COLO829 (cell line): Measurements from ENCODE around the gene TBL1XR1.
"Not testable (repeated sequence)": the region's sequence is repeated elsewhere in the genome, so short reads cannot be mapped to it uniquely, and the experiment has no call there.

Source experiments
- DNase-seq: peaks from one replicate; pipeline ENCODE4 v3.0.0; 2012; ENCODE audit warnings: low spot score

The TBL1XR1 gene

GRCh38 chr3:177141471-177141870 is 55.8 kb downstream of the TBL1XR1 start:
- DNase-seq, result no peak

DNA sequence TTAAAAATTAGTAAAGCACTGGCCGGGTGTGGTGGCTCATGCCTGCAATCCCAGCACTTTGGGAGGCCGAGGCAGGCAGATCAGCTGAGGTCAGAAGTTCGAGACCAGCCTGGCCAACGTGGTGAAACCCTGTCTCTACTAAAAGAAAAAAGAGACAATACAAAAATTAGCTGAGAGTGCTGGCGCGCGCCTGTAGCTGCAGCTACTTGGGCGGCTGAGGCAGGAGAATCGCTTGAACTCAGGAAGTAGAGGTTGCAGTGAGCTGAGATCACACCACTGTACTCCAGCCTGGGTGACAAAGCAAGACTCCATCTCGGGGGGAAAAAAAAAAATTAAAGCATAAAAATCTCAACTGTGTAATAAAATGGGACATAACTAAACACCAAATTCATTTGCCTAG is 58.1 kb downstream of the TBL1XR1 start:
- not testable (repeated sequence) for DNase-seq

- DNase-seq, result no peak
Measured at GRCh38 chr3:177137774-177138705, 59.2 kb downstream of the TBL1XR1 start.

DNA sequence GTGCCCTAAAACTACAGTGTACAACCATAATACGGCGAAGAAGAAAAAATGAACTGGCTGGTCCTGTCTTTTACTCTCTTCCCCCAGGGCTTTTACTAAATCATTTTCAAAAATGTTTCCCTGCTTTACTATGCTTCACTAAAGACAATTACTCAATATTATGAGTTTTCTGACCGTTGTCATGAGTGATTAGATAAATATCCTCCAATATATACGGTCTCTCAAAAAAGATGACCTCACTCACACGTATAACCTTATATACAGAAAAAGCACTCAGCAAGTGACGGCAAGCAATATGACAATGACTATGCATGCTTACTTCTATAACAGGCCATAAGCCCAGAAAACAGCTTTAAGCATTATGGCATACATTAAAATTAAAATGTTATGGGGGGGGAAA is 60.5 kb downstream of the TBL1XR1 start:
- DNase-seq, result no peak

DNA sequence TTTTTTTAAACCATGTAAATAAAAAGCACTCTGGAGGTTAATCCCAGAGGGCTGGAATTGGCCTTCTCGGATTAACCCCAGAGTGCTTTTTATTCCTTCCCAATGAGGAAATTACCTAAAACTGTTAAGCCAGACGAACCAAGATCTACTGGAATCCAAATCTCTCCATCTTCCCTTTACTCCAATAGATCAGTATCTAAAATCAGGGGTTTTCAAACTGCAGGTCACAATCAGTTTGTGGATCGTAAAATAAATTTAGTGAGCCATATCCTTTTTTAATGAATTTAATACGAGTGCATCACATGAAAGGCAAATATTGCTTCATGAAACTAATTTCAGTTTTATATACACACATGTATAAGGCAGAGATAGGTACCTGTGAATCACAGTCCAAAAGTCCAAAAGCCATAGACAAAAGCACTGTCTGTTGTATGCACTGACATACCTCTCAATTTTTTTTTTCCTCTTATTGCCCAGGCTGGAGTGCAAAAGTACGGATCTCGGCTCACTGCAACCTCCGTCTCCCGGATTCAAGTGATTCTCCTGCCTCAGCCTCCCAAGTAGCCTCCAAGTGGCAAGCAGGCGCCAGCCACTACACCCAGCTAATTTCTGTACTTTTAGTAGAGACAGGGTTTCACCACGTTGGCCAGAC is 61.3 kb downstream of the TBL1XR1 start:
- DNase-seq, result no peak

GRCh38 chr3:177134816-177135210 is 62.5 kb downstream of the TBL1XR1 start:
- DNase-seq, result no peak

- no peak for DNase-seq
Measured at GRCh38 chr3:177133860-177134815, 63.1 kb downstream of the TBL1XR1 start.

DNA sequence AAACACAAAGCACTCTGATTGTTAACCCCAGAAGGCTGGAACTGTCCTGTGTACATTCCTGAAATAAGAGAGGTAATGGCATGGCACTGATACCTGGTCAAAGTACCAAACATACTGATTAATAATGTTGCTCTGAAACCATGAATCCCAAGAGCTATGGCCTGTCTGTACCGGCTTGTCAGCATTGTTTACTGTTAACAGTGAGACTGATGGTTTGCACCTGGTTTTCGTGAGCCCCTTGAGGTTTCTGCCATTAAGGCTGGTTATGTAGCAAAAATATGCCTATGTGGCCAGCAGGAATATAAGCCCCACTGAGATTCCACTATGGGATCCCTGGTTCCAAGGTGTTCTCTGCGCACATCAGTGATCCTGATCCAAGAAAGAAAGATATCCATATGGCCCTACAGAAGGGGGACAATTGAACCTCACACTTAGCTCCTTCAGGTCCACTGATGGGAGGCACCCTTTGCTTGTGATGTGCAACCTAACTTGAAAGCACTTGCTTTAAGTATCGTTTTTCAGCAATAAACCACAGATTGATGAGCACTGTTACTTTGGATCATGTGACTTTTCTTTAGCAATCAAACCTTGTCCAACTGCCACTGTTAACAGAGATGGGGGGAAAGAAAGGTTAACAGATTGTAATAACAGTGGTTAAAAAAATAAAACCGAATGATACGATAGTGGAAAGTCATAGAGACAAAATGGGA is 65.2 kb downstream of the TBL1XR1 start:
- DNase-seq, result no peak

GRCh38 chr3:177127008-177127407 is 70.3 kb downstream of the TBL1XR1 start:
- DNase-seq, result no peak

- DNase-seq, result no peak
Measured at GRCh38 chr3:177126015-177126773, 71.1 kb downstream of the TBL1XR1 start.

DNA sequence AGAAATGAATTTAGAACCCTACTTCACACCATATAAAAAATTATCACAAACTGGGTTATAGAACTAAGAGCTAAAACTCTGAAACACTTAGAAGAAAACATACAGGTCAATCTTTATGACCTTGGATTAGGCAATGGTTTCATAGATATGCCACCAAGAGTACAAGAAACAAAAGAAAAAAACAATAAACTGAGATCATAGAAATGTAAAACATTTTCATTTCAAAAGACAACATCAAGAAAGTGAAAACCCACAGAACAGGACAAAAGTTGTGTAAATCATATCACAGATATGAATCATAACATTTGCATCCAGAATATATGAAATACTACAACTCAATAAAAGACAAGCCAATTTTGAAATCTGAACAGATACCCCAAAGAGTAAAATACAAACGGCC is 72.4 kb downstream of the TBL1XR1 start:
- no peak for DNase-seq

- no peak for DNase-seq
Measured at GRCh38 chr3:177123822-177124221, 73.5 kb downstream of the TBL1XR1 start.

- DNase-seq, result no peak
Measured at GRCh38 chr3:177122183-177122856, 75.0 kb downstream of the TBL1XR1 start.

GRCh38 chr3:177119829-177120228 is 77.5 kb downstream of the TBL1XR1 start:
- DNase-seq, result no peak

DNA sequence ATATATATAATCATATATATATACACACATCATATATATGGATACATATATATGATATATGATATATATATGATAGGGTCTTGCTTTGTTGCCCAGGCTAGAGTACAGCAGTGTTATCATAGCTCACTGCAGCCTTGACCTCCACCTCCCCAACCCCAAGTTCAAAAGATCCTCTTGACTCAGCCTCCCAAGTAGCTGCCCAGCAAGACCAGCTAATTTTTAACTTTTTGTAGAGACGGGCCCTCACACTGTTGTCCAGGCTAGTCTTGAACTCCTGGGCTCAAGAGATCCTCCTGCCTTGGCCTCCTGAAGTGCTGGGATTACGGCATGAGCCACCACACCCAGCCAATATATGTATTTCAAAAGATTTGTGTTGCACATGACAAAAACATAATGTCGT is 83.0 kb downstream of the TBL1XR1 start:
- DNase-seq, result no peak

DNA sequence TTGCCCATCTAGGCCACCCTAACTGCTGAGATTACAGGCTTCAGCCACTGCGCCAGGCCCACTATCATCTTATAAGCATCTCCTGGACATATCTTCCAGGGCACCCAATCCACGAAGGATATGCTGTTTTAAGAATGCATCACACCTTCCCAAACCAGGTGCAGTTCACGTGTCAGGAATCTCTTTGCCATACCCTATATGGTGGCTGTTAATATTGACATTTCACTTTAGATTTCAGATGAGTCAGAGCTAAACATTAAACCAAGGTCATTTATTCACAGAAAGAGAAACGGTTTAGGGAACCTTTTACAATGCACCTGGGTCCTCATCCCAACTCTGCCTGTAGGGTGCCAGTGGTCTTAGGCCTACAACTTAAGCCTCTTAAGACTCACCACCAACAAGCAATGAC is 85.7 kb downstream of the TBL1XR1 start:
- no peak for DNase-seq

- DNase-seq, result no peak
Measured at GRCh38 chr3:177110895-177111294, 86.4 kb downstream of the TBL1XR1 start.

- DNase-seq, result no peak
Measured at GRCh38 chr3:177110386-177110785, 86.9 kb downstream of the TBL1XR1 start.

DNA sequence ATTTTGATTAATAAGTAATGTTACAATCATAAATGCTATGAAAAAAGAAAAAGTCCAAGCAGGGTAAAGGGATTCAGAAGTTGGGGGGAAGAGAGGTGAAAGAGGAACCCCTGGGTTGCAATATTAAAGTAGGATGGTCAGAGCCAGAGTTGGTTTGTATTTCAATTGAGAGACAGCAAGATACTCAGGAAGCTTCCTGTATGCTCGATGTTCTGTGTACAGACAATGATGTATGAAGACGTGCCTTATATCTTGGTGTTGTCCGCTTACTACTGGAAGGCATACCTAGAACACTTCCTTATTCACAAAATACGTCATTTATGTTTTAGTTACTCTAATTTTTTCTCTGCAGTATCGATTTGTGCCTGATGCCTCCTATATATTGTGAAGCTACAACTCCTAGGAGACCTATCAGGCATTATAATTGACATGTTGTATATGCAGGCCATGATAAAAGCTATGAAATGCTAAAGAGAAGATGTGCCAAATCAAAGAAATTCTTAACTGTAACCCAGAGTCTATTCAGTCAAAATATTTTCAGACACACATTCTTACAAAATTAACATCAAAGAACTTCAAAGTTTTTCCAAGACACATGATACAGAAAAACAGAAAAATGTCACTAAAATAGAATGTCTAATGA is 87.5 kb downstream of the TBL1XR1 start:
- DNase-seq, result no peak

DNA sequence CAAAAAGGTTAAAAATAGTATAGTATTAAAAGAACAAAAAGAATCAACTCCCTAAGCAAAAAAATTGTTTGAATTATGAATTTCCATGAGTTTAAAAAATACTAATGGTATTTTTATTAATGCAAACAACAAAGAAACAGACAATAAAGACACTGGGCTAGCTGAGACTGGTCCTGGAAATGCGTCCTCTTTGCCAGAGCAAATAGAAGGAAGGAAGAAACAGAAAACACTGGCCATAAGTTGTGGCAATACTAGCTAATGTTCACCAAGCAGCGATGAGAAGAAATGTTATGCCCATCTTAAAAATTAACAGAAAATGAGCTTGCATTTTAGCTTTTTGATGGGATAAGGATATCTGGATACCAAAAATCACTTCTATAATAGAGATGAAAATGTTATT is 88.6 kb downstream of the TBL1XR1 start:
- DNase-seq, result no peak
